T-helper 1 cell (primary cell): ENCODE data around the gene RPTN.
A peak's percentile ranks its signal among the peaks of the same experiment; 100 is the strongest.

Experiments used
- DNase-seq, 5 donors: peaks; one replicate each; pipeline ENCODE4 v3.0.0-alpha.2; 2012 to 2020
- total RNA-seq, 4 donors: gene quantifications; one replicate each; lab custom pipeline; 2026; lab: John Stamatoyannopoulos, UW

Gene RPTN
- total RNA-seq, result 0 reads per million in 4 donors

GRCh38 chr1:152159144-152159543 lies at the start of gene RPTN:
TSS of gene RPTN (minus strand) at chr1:152159228. CDS start at chr1:152157889, 1,339 bp downstream.
- DNase-seq, result no peak

GRCh38 chr1:152198982-152199381 lies 40.0 kb upstream of the RPTN start:
- no peak for DNase-seq

GRCh38 chr1:152197361-152197941 lies 38.4 kb upstream of the RPTN start:
- DNase-seq, result no peak

GRCh38 chr1:152191711-152192110 lies 32.7 kb upstream of the RPTN start:
- DNase-seq, result no peak

- DNase-seq, result no peak
These were observed 32.2 kb upstream of the RPTN start for GRCh38 chr1:152191260-152191659.

- DNase-seq, result no peak
These were observed 31.6 kb upstream of the RPTN start for GRCh38 chr1:152190589-152190988.

- peak in 4 of 5 donors; percentile 46 to 61 (median 51) for DNase-seq
These were observed 30.8 kb upstream of the RPTN start for GRCh38 chr1:152189657-152190442.

GRCh38 chr1:152188673-152189591 lies 29.9 kb upstream of the RPTN start:
- peak; percentile 56 to 77 (median 67) for DNase-seq

GRCh38 chr1:152186556-152187285 lies 27.7 kb upstream of the RPTN start:
- no peak for DNase-seq

- peak in 3 of 5 donors; percentile 8 to 43 (median 27) for DNase-seq
These were observed 26.7 kb upstream of the RPTN start for GRCh38 chr1:152185544-152186391.

GRCh38 chr1:152182944-152183361 lies 23.9 kb upstream of the RPTN start:
- no peak for DNase-seq

GRCh38 chr1:152182431-152182830 lies 23.4 kb upstream of the RPTN start:
- peak in 1 of 5 donors; percentile 10 for DNase-seq

GRCh38 chr1:152179566-152179965 lies 20.5 kb upstream of the RPTN start:
- DNase-seq, result no peak

GRCh38 chr1:152170287-152170905 lies 11.4 kb upstream of the RPTN start:
- no peak for DNase-seq

- no peak for DNase-seq
These were observed 10.5 kb upstream of the RPTN start for GRCh38 chr1:152169366-152170025.

- no peak for DNase-seq
These were observed 9.5 kb upstream of the RPTN start for GRCh38 chr1:152168535-152168868.

GRCh38 chr1:152167835-152168534 lies 9.0 kb upstream of the RPTN start:
- no peak for DNase-seq

- no peak for DNase-seq
These were observed 7.9 kb upstream of the RPTN start for GRCh38 chr1:152166966-152167365.

- no peak for DNase-seq
These were observed 6.5 kb upstream of the RPTN start for GRCh38 chr1:152165286-152166077.
